ENCODE results near the gene MYL5.
"Not testable (repeated sequence)": the region's sequence is repeated elsewhere in the genome, so short reads cannot be mapped to it uniquely, and the experiment has no call there.

Gene MYL5

GRCh38 chr4:656436-657337 lies 17.7 kb upstream of the MYL5 start:
- no peak for DNase-seq (ENCODE audit: low read depth in 1 of 2, low spot score in 1 of 2)

- DNase-seq (ENCODE audit: low read depth in 1 of 2, low spot score in 1 of 2), result no peak
Measured at GRCh38 chr4:657338-657833, 17.0 kb upstream of the MYL5 start.

GRCh38 chr4:657834-658667 lies 16.3 kb upstream of the MYL5 start:
- no peak for DNase-seq (ENCODE audit: low read depth in 1 of 2, low spot score in 1 of 2)

GRCh38 chr4:658681-659667 lies 15.4 kb upstream of the MYL5 start:
- DNase-seq (ENCODE audit: low read depth in 1 of 2, low spot score in 1 of 2), result no peak

- DNase-seq (ENCODE audit: low read depth in 1 of 2, low spot score in 1 of 2), result no peak
Measured at GRCh38 chr4:659851-660250, 14.5 kb upstream of the MYL5 start.

- no peak for DNase-seq (ENCODE audit: low read depth in 1 of 2, low spot score in 1 of 2)
Measured at GRCh38 chr4:660401-660800, 13.9 kb upstream of the MYL5 start.

- DNase-seq (ENCODE audit: low read depth in 1 of 2, low spot score in 1 of 2), result no peak
Measured at GRCh38 chr4:661231-661630, 13.1 kb upstream of the MYL5 start.

GRCh38 chr4:661881-662761 lies 12.2 kb upstream of the MYL5 start:
- DNase-seq (ENCODE audit: low read depth in 1 of 2, low spot score in 1 of 2), result no peak

- DNase-seq (ENCODE audit: low read depth in 1 of 2, low spot score in 1 of 2), result no peak
Measured at GRCh38 chr4:663046-663437, 11.3 kb upstream of the MYL5 start.

- DNase-seq (ENCODE audit: low read depth in 1 of 2, low spot score in 1 of 2), result peak; percentile 52 to 65
Measured at GRCh38 chr4:663438-664428, 10.6 kb upstream of the MYL5 start.

- no peak for DNase-seq (ENCODE audit: low read depth in 1 of 2, low spot score in 1 of 2)
Measured at GRCh38 chr4:664713-665231, 9.6 kb upstream of the MYL5 start.

- DNase-seq (ENCODE audit: low read depth in 1 of 2, low spot score in 1 of 2), result no peak
Measured at GRCh38 chr4:665381-665750, 9.0 kb upstream of the MYL5 start.

- no peak for DNase-seq (ENCODE audit: low read depth in 1 of 2, low spot score in 1 of 2)
Measured at GRCh38 chr4:665751-666435, 8.4 kb upstream of the MYL5 start.

- DNase-seq (ENCODE audit: low read depth in 1 of 2, low spot score in 1 of 2), result no peak
Measured at GRCh38 chr4:666436-666810, 7.9 kb upstream of the MYL5 start.

GRCh38 chr4:666822-667544 lies 7.4 kb upstream of the MYL5 start:
- no peak for DNase-seq (ENCODE audit: low read depth in 1 of 2, low spot score in 1 of 2)

- no peak for DNase-seq (ENCODE audit: low read depth in 1 of 2, low spot score in 1 of 2)
Measured at GRCh38 chr4:667545-667925, 6.8 kb upstream of the MYL5 start.

- not testable (repeated sequence) for DNase-seq (ENCODE audit: low read depth in 1 of 2, low spot score in 1 of 2)
Measured at GRCh38 chr4:668219-668618, 6.1 kb upstream of the MYL5 start.
